ENCODE measurements around the gene WDR45B. TPM values are rescaled to one million over a fixed set of nuclear protein-coding genes. Genes with fewer than 3 reads are reported as not detected.

WDR45B gene
- total RNA-seq, 2 donors from 2014 or later, result 75.3 to 79.1 TPM

DNA sequence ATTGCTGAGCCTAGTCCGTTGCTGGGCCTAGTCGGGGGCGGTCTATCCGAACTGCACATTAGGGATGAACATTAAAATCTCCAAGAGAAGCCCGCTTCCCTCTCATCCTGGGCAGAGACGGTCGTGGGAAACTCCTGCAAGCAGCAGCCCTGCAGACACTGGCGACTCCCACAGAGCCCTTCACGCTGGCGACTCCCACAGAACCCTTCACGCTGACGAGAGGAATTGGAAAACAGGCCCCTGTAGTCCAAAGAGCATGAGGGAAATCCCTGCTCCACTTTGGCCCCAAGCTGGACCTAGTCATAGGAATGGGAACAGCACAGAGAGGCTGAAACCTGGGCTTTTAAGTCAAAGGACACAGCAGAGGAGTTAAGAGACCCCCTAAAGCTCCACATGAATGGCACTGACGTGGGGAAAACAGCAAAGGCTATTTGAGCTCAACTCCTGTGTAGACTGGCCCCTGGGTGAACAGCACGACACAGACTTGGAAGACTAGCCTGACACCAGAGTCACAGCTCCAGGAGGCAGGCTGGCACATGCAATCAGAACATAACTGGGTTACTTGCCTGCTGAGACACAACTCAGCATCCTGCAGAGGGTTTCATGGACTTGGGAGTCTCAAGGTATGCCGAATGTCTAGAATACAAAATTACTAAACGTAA lies 42.2 kb downstream of the WDR45B start:
- H3K9me3 Mint-ChIP-seq, result peaks cover 2% of the 10 kb centered on the region
- Histone ChIP-seq H3K36me3 (ENCODE audit: control insufficient read depth, insufficient read depth, low read length) (peaks cover 65% of the 10 kb centered on the region), H3K4me1 (ENCODE audit: control insufficient read depth, insufficient read depth, low read length) (no peaks in the 10 kb centered on the region), H3K9me3 (ENCODE audit: control insufficient read depth, low read length) (no peaks in the 10 kb centered on the region), H3K9ac (ENCODE audit: extremely low read depth, low read length, poor library complexity, severe bottlenecking) (no peak overlapping the region), H3K27ac (ENCODE audit: low read depth, low read length) (no peak overlapping the region), H3K4me3 (ENCODE audit: low read length) (no peak overlapping the region), H3K27me3 (ENCODE audit: control insufficient read depth, insufficient read depth, low read length, poor library complexity, severe bottlenecking) (no peaks in the 10 kb centered on the region)
- TF ChIP-seq, protein P1, sequence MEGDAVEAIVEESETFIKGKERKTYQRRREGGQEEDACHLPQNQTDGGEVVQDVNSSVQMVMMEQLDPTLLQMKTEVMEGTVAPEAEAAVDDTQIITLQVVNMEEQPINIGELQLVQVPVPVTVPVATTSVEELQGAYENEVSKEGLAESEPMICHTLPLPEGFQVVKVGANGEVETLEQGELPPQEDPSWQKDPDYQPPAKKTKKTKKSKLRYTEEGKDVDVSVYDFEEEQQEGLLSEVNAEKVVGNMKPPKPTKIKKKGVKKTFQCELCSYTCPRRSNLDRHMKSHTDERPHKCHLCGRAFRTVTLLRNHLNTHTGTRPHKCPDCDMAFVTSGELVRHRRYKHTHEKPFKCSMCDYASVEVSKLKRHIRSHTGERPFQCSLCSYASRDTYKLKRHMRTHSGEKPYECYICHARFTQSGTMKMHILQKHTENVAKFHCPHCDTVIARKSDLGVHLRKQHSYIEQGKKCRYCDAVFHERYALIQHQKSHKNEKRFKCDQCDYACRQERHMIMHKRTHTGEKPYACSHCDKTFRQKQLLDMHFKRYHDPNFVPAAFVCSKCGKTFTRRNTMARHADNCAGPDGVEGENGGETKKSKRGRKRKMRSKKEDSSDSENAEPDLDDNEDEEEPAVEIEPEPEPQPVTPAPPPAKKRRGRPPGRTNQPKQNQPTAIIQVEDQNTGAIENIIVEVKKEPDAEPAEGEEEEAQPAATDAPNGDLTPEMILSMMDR (conservative IDR thresholded peaks at IDR 0.05), result no peak
- peaks cover 75% of the 10 kb centered on the region for H3K36me3 Mint-ChIP-seq (ENCODE audit: low read depth)
- no peaks in the 10 kb centered on the region for H3K4me1 Mint-ChIP-seq
- peak overlapping the region; percentile 45 for H3K27ac Mint-ChIP-seq
- no peak overlapping the region for H3K4me3 Mint-ChIP-seq
- 92 to 95% methylated on average over 16 of the region's 16 CpGs for WGBS, 2 experiments (ENCODE audit: insufficient coverage in 1 of 2, insufficient read length in 1 of 2)
- no peaks in the 10 kb centered on the region for H3K27me3 Mint-ChIP-seq (ENCODE audit: insufficient read depth)
- no peak for DNase-seq

DNA sequence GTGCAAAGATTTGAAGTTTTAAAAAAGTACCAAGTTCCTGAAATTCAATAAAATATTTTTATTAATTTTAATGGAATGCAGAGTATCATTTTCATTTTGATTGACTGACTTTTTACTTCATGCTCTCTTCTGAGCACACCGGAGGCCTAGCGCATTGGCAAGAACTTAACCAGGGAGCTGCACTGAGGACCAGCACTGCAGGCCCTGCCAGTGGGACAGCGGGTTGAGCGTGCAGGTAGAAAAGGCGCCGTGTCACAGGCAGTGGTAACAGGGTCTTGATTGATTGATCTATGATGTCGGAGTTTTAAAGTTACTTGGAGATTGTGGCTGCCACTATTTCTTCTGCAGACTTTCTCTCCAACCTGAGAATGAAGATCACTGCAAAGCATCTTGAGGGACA lies 43.7 kb downstream of the WDR45B start:
- no peak overlapping the region for H3K27ac ChIP-seq (ENCODE audit: low read depth, low read length)
- no peaks in the 10 kb centered on the region for H3K27me3 ChIP-seq (ENCODE audit: control insufficient read depth, insufficient read depth, low read length, poor library complexity, severe bottlenecking)
- no peak overlapping the region for H3K27ac Mint-ChIP-seq
- H3K4me1 Mint-ChIP-seq, result no peaks in the 10 kb centered on the region
- no peaks in the 10 kb centered on the region for H3K27me3 Mint-ChIP-seq (ENCODE audit: insufficient read depth)
- H3K4me3 Mint-ChIP-seq, result no peak overlapping the region
- H3K4me1 ChIP-seq (ENCODE audit: control insufficient read depth, insufficient read depth, low read length), result no peaks in the 10 kb centered on the region
- DNase-seq, result no peak
- peaks cover 82% of the 10 kb centered on the region for H3K36me3 Mint-ChIP-seq (ENCODE audit: low read depth)
- no peak overlapping the region for H3K9ac ChIP-seq (ENCODE audit: extremely low read depth, low read length, poor library complexity, severe bottlenecking)
- H3K36me3 ChIP-seq (ENCODE audit: control insufficient read depth, insufficient read depth, low read length), result peaks cover 66% of the 10 kb centered on the region
- TF ChIP-seq, protein P1 (conservative IDR thresholded peaks at IDR 0.05), result no peak
- WGBS, 2 experiments (ENCODE audit: insufficient coverage in 1 of 2, insufficient read length in 1 of 2), result 97% methylated on average over 7 of the region's 7 CpGs
- no peak overlapping the region for H3K4me3 ChIP-seq (ENCODE audit: low read length)
- peaks cover 2% of the 10 kb centered on the region for H3K9me3 Mint-ChIP-seq
- H3K9me3 ChIP-seq (ENCODE audit: control insufficient read depth, low read length), result no peaks in the 10 kb centered on the region

DNA sequence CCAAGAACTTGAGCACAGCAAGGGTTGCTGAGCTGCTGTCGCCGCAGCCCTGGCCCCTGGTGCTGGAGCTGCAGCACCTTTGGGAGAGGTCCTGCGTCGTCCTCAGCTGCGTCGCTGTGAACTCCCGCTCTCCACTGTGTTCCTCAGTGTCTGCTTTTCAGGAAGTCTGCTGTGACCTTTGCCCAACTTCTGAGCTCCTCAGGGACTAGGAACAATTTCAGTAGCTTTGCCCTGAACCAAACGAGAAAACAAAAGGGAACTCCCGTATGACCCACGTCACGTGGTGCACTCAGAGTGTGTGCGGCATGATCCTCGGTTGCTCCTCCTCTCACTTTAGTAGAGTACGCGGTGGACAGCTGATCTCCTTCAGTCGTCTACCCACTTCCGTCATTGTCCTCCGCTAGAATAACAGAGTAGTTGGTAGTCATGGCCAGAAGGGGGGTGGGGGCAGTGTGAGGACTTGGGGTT lies 44.2 kb downstream of the WDR45B start:
- H3K27me3 ChIP-seq (ENCODE audit: control insufficient read depth, insufficient read depth, low read length, poor library complexity, severe bottlenecking), result no peaks in the 10 kb centered on the region
- H3K9me3 ChIP-seq (ENCODE audit: control insufficient read depth, low read length), result no peaks in the 10 kb centered on the region
- no peak overlapping the region for H3K9ac ChIP-seq (ENCODE audit: extremely low read depth, low read length, poor library complexity, severe bottlenecking)
- no peak for DNase-seq
- Mint-ChIP-seq H3K9me3 (peaks cover 2% of the 10 kb centered on the region), H3K4me1 (no peaks in the 10 kb centered on the region), H3K4me3 (no peak overlapping the region), H3K27ac (peak overlapping the region; percentile 58), H3K36me3 (ENCODE audit: low read depth) (peaks cover 80% of the 10 kb centered on the region), H3K27me3 (ENCODE audit: insufficient read depth) (no peaks in the 10 kb centered on the region)
- no peak overlapping the region for H3K4me3 ChIP-seq (ENCODE audit: low read length)
- 95 to 96% methylated on average over 18 of the region's 18 CpGs for WGBS, 2 experiments (ENCODE audit: insufficient coverage in 1 of 2, insufficient read length in 1 of 2)
- TF ChIP-seq, protein P1 (conservative IDR thresholded peaks at IDR 0.05), result no peak
- peaks cover 69% of the 10 kb centered on the region for H3K36me3 ChIP-seq (ENCODE audit: control insufficient read depth, insufficient read depth, low read length)
- H3K4me1 ChIP-seq (ENCODE audit: control insufficient read depth, insufficient read depth, low read length), result no peaks in the 10 kb centered on the region
- no peak overlapping the region for H3K27ac ChIP-seq (ENCODE audit: low read depth, low read length)
